ENCODE results near the gene PAM16. TPM values are rescaled to one million over a fixed set of nuclear protein-coding genes. Genes with fewer than 3 reads are reported as not detected.

The PAM16 gene
- polyA plus RNA-seq, 6 donors from 2014 or later, result 33.1 to 54.6 (median 47.6) TPM

Other genes with a start within 250 kb of the PAM16 start
- under 1 TPM; 0.08 to 0.91 (median 0.19) TPM for gene ADCY9, start 234.9 kb downstream of the PAM16 start, polyA plus RNA-seq (ENCODE audit: low read depth in 6 of 6)
- not detected for gene SRL, start 109.2 kb downstream of the PAM16 start, polyA plus RNA-seq (ENCODE audit: low read depth in 6 of 6)
- gene TFAP4, start 78.3 kb downstream of the PAM16 start, polyA plus RNA-seq (ENCODE audit: low read depth in 6 of 6), result 1 to 10 TPM in 1 of 6 donors, under 1 TPM in 5; 0.77 to 1.5 (median 0.87) TPM
- gene GLIS2, start 35.3 kb downstream of the PAM16 start, polyA plus RNA-seq (ENCODE audit: low read depth in 6 of 6), result not detected
- under 1 TPM in 3 of 6 donors, not detected in 3; 0.13 to 0.21 (median 0.16) TPM for gene VASN, start 20.5 kb upstream of the PAM16 start, polyA plus RNA-seq (ENCODE audit: low read depth in 6 of 6)
- 10 to 100 TPM in 5 of 6 donors, 1 to 10 TPM in 1; 9.0 to 40.1 (median 20.7) TPM for gene CORO7, start 65.3 kb upstream of the PAM16 start, polyA plus RNA-seq (ENCODE audit: low read depth in 6 of 6)
- gene DNAJA3, start 74.5 kb upstream of the PAM16 start, polyA plus RNA-seq (ENCODE audit: low read depth in 6 of 6), result 10 to 100 TPM; 42.3 to 64.2 (median 44.2) TPM
- 10 to 100 TPM; 18.1 to 50.9 (median 31.6) TPM for gene NMRAL1, start 123.3 kb upstream of the PAM16 start, polyA plus RNA-seq (ENCODE audit: low read depth in 6 of 6)
- gene HMOX2, start 125.1 kb upstream of the PAM16 start, polyA plus RNA-seq (ENCODE audit: low read depth in 6 of 6), result 10 to 100 TPM; 36.9 to 49.8 (median 41.9) TPM
- gene CDIP1, start 187.5 kb upstream of the PAM16 start, polyA plus RNA-seq (ENCODE audit: low read depth in 6 of 6), result 10 to 100 TPM; 10.9 to 26.5 (median 17.3) TPM
- gene C16orf96, start 205.0 kb upstream of the PAM16 start, polyA plus RNA-seq (ENCODE audit: low read depth in 6 of 6), result under 1 TPM in 2 of 6 donors, not detected in 4; 0.09 to 0.11 TPM